GM19239 (cell line): ENCODE data around the gene CEP350.
"Not testable (repeated sequence)": the region's sequence is repeated elsewhere in the genome, so short reads cannot be mapped to it uniquely, and the experiment has no call there.

Experiments
- DNase-seq: peaks from one replicate; pipeline ENCODE4 v3.0.0; 2011; ENCODE audit warnings: low spot score; ENCODE audit not compliant: insufficient read length
- FAIRE-seq: peaks from 2 replicates; lab custom pipeline; 2011; peaks lifted over from hg19 to GRCh38; lab: Jason Lieb, UNC

Gene CEP350

GRCh38 chr1:180097326-180097605 is 142.7 kb downstream of the CEP350 start:
- DNase-seq (no peak), FAIRE-seq (no peak)

GRCh38 chr1:180101411-180101810 is 146.8 kb downstream of the CEP350 start:
- DNase-seq (no peak), FAIRE-seq (no peak)

GRCh38 chr1:180103819-180104218 is 149.2 kb downstream of the CEP350 start:
- no peak for DNase-seq
- FAIRE-seq, result no peak

- no peak for FAIRE-seq
- no peak for DNase-seq
Observed at GRCh38 chr1:180112091-180112490, 157.5 kb downstream of the CEP350 start.

- no peak for DNase-seq
- FAIRE-seq, result no peak
Observed at GRCh38 chr1:180112984-180113647, 158.5 kb downstream of the CEP350 start.

GRCh38 chr1:180114396-180114945 is 159.9 kb downstream of the CEP350 start:
- FAIRE-seq (no peak), DNase-seq (no peak)

GRCh38 chr1:180116964-180117763 is 162.6 kb downstream of the CEP350 start:
- no peak for FAIRE-seq
- no peak for DNase-seq

- DNase-seq (no peak), FAIRE-seq (no peak)
Observed at GRCh38 chr1:180117764-180118116, 163.1 kb downstream of the CEP350 start.

GRCh38 chr1:180119837-180120236 is 165.2 kb downstream of the CEP350 start:
- no peak for FAIRE-seq
- no peak for DNase-seq

GRCh38 chr1:180123463-180123936 is 168.9 kb downstream of the CEP350 start:
- DNase-seq (no peak), FAIRE-seq (no peak)

- no peak for FAIRE-seq
- DNase-seq, result no peak
Observed at GRCh38 chr1:180130651-180131050, 176.0 kb downstream of the CEP350 start.

- no peak for DNase-seq
- FAIRE-seq, result no peak
Observed at GRCh38 chr1:180131510-180131909, 176.9 kb downstream of the CEP350 start.

GRCh38 chr1:180133193-180133592 is 178.6 kb downstream of the CEP350 start:
- DNase-seq (no peak), FAIRE-seq (no peak)

GRCh38 chr1:180133688-180134087 is 179.1 kb downstream of the CEP350 start:
- FAIRE-seq, DNase-seq: not testable (repeated sequence)

- FAIRE-seq, result no peak
Observed at GRCh38 chr1:180135535-180135934, 180.9 kb downstream of the CEP350 start.

GRCh38 chr1:180136331-180136967 is 181.8 kb downstream of the CEP350 start:
- DNase-seq (no peak), FAIRE-seq (no peak)

More at GRCh38 chr1:180135535-180135934, 180.9 kb downstream of the CEP350 start:
- no peak for DNase-seq

GRCh38 chr1:180136968-180137356 is 182.4 kb downstream of the CEP350 start:
- DNase-seq (no peak), FAIRE-seq (no peak)

GRCh38 chr1:180137776-180138175 is 183.2 kb downstream of the CEP350 start:
- FAIRE-seq (no peak), DNase-seq (no peak)

- DNase-seq, result no peak
- FAIRE-seq, result no peak
Observed at GRCh38 chr1:180141381-180141934, 186.8 kb downstream of the CEP350 start.

GRCh38 chr1:180143359-180143758 is 188.7 kb downstream of the CEP350 start:
- FAIRE-seq, result no peak

More at GRCh38 chr1:180143359-180143758, 188.7 kb downstream of the CEP350 start:
- no peak for DNase-seq
